NB4 (cell line): ENCODE results near the gene ZNF202.

Source experiments
- DNase-seq: peaks from one replicate; pipeline ENCODE4 v3.0.0; 2010; ENCODE audit warnings: low read depth
- H3K4me3 ChIP-seq: one replicate; pipeline ENCODE4 v1.5.1; 2011; ENCODE audit warnings: mild to moderate bottlenecking, low read depth, low read length, moderate library complexity
- MYC ChIP-seq: IDR thresholded peaks from 2 replicates; pipeline ENCODE4 v1.6.1; 2011; ENCODE audit warnings: low read depth, low read length
- POLR2A ChIP-seq: IDR thresholded peaks from 2 replicates; pipeline ENCODE4 v1.6.1; 2011; ENCODE audit warnings: mild to moderate bottlenecking; ENCODE audit not compliant: insufficient read length; ENCODE audit errors: extremely low read depth
- TF ChIP-seq, protein P1 (sequence below): IDR thresholded peaks from one replicate; pipeline ENCODE4 v1.5.1; 2012; ENCODE audit warnings: low read depth, low read length
- TF ChIP-seq, protein P2 (sequence below): IDR thresholded peaks from 2 replicates; pipeline ENCODE4 v1.6.1; 2011; ENCODE audit warnings: low read depth, low read length

Gene ZNF202

DNA sequence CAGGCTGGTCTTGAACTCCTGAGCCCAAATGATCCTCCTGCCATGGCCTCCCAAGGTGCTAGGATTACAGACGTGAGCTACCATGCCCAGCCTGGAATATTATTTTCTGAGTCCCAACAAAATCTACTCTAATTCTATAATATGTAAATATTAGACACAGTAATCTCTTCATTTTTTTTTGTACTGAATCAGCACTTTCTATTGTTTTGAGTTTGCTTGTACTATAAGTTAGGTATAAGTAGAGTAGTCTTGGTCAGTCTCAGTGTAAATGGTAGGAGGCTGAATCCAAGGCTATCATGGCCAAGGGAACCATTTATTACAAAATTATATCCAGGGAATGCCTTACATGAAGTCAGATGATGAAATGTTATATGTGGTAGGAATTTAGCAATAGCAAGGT lies 32.5 kb upstream of the ZNF202 start:
- DNase-seq, result no peak
- H3K4me3 ChIP-seq, result no peak overlapping the region
- TF ChIP-seq, protein P1, sequence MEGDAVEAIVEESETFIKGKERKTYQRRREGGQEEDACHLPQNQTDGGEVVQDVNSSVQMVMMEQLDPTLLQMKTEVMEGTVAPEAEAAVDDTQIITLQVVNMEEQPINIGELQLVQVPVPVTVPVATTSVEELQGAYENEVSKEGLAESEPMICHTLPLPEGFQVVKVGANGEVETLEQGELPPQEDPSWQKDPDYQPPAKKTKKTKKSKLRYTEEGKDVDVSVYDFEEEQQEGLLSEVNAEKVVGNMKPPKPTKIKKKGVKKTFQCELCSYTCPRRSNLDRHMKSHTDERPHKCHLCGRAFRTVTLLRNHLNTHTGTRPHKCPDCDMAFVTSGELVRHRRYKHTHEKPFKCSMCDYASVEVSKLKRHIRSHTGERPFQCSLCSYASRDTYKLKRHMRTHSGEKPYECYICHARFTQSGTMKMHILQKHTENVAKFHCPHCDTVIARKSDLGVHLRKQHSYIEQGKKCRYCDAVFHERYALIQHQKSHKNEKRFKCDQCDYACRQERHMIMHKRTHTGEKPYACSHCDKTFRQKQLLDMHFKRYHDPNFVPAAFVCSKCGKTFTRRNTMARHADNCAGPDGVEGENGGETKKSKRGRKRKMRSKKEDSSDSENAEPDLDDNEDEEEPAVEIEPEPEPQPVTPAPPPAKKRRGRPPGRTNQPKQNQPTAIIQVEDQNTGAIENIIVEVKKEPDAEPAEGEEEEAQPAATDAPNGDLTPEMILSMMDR, result no peak
- TF ChIP-seq, protein P2, sequence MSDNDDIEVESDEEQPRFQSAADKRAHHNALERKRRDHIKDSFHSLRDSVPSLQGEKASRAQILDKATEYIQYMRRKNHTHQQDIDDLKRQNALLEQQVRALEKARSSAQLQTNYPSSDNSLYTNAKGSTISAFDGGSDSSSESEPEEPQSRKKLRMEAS, result no peak
- no peak for TF ChIP-seq MYC
- no peak for TF ChIP-seq POLR2A

DNA sequence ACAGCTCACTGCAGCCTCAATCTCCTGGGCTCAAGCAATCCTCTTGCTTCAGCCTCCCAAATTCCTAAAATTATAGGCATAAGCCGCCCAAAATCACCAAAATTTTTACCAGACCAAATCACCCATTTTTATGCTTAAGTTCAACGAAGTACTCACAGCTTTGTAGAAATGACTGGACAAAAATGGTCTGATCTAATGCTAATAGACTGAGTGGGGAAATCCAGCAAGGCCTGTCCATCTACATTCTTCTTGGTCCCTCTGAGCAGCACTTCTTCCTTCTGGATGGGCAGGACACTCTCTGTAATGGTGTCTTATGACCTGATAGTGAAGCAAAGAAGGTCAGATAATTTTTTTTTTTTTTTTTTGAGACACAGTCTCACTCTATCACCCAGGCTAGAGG lies 31.6 kb upstream of the ZNF202 start:
- TF ChIP-seq MYC, result no peak
- no peak for TF ChIP-seq POLR2A
- TF ChIP-seq, protein P2, result no peak
- no peak for DNase-seq
- no peak overlapping the region for H3K4me3 ChIP-seq

DNA sequence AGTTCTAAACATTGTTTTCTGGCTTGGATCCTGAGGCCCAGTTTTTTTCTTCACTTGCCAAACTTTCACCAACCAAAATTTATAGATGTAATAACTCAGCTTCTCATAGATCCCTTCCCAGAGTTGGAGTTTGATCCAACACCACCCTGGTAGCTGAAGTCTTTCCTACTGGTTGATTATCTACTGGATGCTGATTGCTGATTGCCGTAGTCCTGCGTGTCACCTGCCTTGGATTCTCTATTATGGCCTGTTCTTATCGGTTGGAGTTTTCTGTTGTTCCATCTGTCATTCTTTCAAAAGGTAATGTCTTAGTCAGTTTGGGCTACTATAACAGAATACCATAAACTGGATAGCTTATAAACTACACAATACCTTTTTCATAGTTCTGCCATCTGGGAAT lies 30.2 kb upstream of the ZNF202 start:
- H3K4me3 ChIP-seq, result no peak overlapping the region
- no peak for DNase-seq
- TF ChIP-seq POLR2A (no peak), MYC (no peak)
- TF ChIP-seq, protein P1, result no peak
- TF ChIP-seq, protein P2, result no peak

DNA sequence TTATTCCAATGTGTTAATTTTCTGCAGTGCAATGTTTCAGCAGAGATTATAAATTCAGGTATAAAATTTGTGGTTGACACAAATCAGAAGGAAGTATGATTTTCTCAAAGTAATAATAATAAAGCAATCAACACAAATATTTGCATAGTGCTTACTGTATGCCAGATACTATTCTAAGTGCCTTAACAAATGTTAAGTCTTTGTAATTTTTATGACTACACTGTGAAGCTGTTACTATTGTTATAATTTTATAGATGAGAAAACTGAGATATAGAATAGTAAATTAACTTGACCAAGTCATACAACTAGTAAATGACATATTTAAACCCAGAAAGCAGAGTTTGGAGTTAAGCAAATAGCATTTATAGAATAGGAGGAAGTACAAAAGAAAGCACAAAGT lies 29.3 kb upstream of the ZNF202 start:
- DNase-seq, result no peak
- TF ChIP-seq MYC (no peak), POLR2A (no peak)
- TF ChIP-seq, protein P1, result no peak
- TF ChIP-seq, protein P2, result no peak
- no peak overlapping the region for H3K4me3 ChIP-seq

DNA sequence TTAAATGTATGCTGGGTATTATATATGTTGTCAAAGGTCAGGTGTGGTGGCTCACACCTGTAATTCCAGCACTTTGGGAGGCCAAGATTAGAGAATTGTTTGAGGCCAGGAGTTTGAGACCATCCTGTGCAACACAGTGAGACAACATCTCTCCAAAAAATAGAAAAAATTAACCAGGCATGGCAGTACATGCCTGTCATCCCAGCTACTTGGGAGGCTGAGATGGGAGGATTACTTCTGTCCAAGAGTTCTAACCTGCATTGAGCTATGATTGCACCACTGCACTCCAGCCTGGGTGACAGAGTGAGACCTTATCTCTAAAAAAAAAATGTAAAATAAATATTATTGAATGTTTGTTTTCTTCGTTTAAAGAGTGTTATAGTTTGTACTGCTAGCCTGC lies 24.1 kb upstream of the ZNF202 start:
- H3K4me3 ChIP-seq, result no peak overlapping the region
- TF ChIP-seq POLR2A (no peak), MYC (no peak)
- TF ChIP-seq, protein P2, result no peak
- TF ChIP-seq, protein P1, result no peak
- no peak for DNase-seq

DNA sequence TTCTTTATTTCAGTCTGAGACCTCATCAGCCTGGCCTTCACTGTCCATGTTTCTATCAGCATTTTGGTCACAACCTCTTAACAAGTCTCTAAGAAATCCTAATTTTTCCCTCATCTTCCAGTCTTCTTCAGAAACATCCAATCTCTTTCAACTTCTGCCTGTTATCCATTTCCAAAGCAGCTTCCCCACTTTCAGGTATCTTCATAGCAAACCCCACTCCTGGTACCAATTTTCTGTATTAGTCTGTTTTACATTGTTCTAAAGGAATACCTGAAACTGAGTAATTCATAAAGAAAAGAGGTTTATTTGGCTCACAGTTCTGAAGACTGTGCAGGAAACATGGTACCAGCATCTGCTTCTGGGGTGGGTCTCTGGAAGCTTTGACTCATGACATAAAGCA lies 21.0 kb upstream of the ZNF202 start:
- TF ChIP-seq, protein P2, result no peak
- TF ChIP-seq MYC, result no peak
- TF ChIP-seq, protein P1, result no peak
- TF ChIP-seq POLR2A, result no peak
- no peak for DNase-seq
- H3K4me3 ChIP-seq, result no peak overlapping the region
